Hindlimb muscle (tissue), 1 donor: ENCODE measurements around the gene CYP2E1. TPM values are rescaled to one million over a fixed set of nuclear protein-coding genes. Genes with fewer than 3 reads are reported as not detected.
"Not testable (repeated sequence)": the region's sequence is repeated elsewhere in the genome, so short reads cannot be mapped to it uniquely, and the experiment has no call there.

Experiments used
- DNase-seq: peaks from one replicate; pipeline ENCODE4 v3.0.0-alpha.2; 2013
- polyA plus RNA-seq: library from polyadenylated mRNA; unstranded; fragments of 120-200 nt; gene quantifications from one replicate; pipeline ENCODE4 v1.2.1, GENCODE V29; 2013; ENCODE audit not compliant: insufficient read length

Gene CYP2E1
- polyA plus RNA-seq, 1 donor, result 1.6 TPM

- DNase-seq, result no peak
Observed at GRCh38 chr10:133528845-133529575, 1.8 kb downstream of the CYP2E1 start.

GRCh38 chr10:133529576-133529946 lies 2.4 kb downstream of the CYP2E1 start:
- no peak for DNase-seq

GRCh38 chr10:133530506-133530905 lies 3.3 kb downstream of the CYP2E1 start:
- no peak for DNase-seq

- DNase-seq, result no peak
Observed at GRCh38 chr10:133532871-133533270, 5.7 kb downstream of the CYP2E1 start.

GRCh38 chr10:133534417-133534816 lies 7.3 kb downstream of the CYP2E1 start:
- DNase-seq, result no peak

GRCh38 chr10:133536198-133536597 lies 9.0 kb downstream of the CYP2E1 start:
- no peak for DNase-seq

GRCh38 chr10:133537546-133538545 lies 10.7 kb downstream of the CYP2E1 start:
- DNase-seq, result no peak

- not testable (repeated sequence) for DNase-seq
Observed at GRCh38 chr10:133541441-133541975, 14.3 kb downstream of the CYP2E1 start.

- DNase-seq, result no peak
Observed at GRCh38 chr10:133544506-133544905, 17.3 kb downstream of the CYP2E1 start.

GRCh38 chr10:133554600-133554999 lies 27.4 kb downstream of the CYP2E1 start:
- no peak for DNase-seq

- DNase-seq, result no peak
Observed at GRCh38 chr10:133555521-133555920, 28.4 kb downstream of the CYP2E1 start.

GRCh38 chr10:133557381-133557780 lies 30.2 kb downstream of the CYP2E1 start:
- DNase-seq, result no peak

GRCh38 chr10:133559216-133559615 lies 32.1 kb downstream of the CYP2E1 start:
- no peak for DNase-seq

- DNase-seq, result no peak
Observed at GRCh38 chr10:133564816-133565215, 37.7 kb downstream of the CYP2E1 start.

GRCh38 chr10:133565441-133566294 lies 38.5 kb downstream of the CYP2E1 start, which contains the start of gene SYCE1:
TSS of gene SYCE1 (minus strand) at chr10:133565583. CDS start at chr10:133565529, 54 bp downstream.
- no peak for DNase-seq

GRCh38 chr10:133567119-133567518 lies 40.0 kb downstream of the CYP2E1 start:
- no peak for DNase-seq

- DNase-seq, result no peak
Observed at GRCh38 chr10:133567609-133568286, 40.6 kb downstream of the CYP2E1 start.

GRCh38 chr10:133568287-133568614 lies 41.1 kb downstream of the CYP2E1 start:
- no peak for DNase-seq

- not testable (repeated sequence) for DNase-seq
Observed at GRCh38 chr10:133568831-133569527, 41.8 kb downstream of the CYP2E1 start.

GRCh38 chr10:133569801-133570200 lies 42.6 kb downstream of the CYP2E1 start:
- not testable (repeated sequence) for DNase-seq

GRCh38 chr10:133572055-133572454 lies 44.9 kb downstream of the CYP2E1 start:
- not testable (repeated sequence) for DNase-seq
